Muscle of leg (tissue), 11 donors: ENCODE data around the gene STX12. TPM values are rescaled to one million over a fixed set of nuclear protein-coding genes. Genes with fewer than 3 reads are reported as not detected.

Experiments used
- DNase-seq: peaks from one replicate; pipeline ENCODE4 v3.0.0; 2013
- H3K27ac ChIP-seq: one replicate; pipeline ENCODE4 v1.5.1; 2013; ENCODE audit warnings: mild to moderate bottlenecking, low read length, control low read depth
- H3K27me3 ChIP-seq: one replicate; pipeline ENCODE4 v1.6.1; 2013; ENCODE audit warnings: low read length; ENCODE audit not compliant: control insufficient read depth, insufficient read depth
- H3K36me3 ChIP-seq: one replicate; pipeline ENCODE4 v1.6.1; 2013; ENCODE audit warnings: low read length; ENCODE audit not compliant: control insufficient read depth, insufficient read depth
- H3K4me1 ChIP-seq: one replicate; pipeline ENCODE4 v1.6.1; 2013; ENCODE audit warnings: low read length; ENCODE audit not compliant: control insufficient read depth, insufficient read depth
- H3K4me3 ChIP-seq: one replicate; pipeline ENCODE4 v1.5.1; 2013; ENCODE audit warnings: low read length, control low read depth
- H3K9me3 ChIP-seq: replicated peaks from 2 replicates; pipeline ENCODE4 v1.6.1; 2013; ENCODE audit warnings: low read depth, low read length; ENCODE audit not compliant: control insufficient read depth
- WGBS: methylation state at CpG from one replicate; pipeline ENCODE4 v1.1.5; 2013; ENCODE audit warnings: missing lambda C conversion rate; ENCODE audit not compliant: insufficient coverage; 5-methylcytosine and 5-hydroxymethylcytosine counted together
- polyA plus RNA-seq, 8 donors: library from polyadenylated mRNA; unstranded; fragments of 120-200 nt; gene quantifications; one replicate each; pipeline versions ENCODE4 v1.2.1 to v1.2.3, GENCODE V29; 2013; ENCODE audit warnings: inconsistent platforms in 1 of 8, low replicate concordance in 1 of 8; ENCODE audit not compliant: insufficient read length in 8 of 8, insufficient read depth in 1 of 8
- total RNA-seq: library from RNA; stranded (reverse); fragments of 120-200 nt; gene quantifications from one replicate; pipeline ENCODE4 v1.2.4, GENCODE V29; 2013

The STX12 gene
- total and polyA plus RNA-seq, 9 donors = 24.4 to 33.9 (median 28.4) TPM

DNA sequence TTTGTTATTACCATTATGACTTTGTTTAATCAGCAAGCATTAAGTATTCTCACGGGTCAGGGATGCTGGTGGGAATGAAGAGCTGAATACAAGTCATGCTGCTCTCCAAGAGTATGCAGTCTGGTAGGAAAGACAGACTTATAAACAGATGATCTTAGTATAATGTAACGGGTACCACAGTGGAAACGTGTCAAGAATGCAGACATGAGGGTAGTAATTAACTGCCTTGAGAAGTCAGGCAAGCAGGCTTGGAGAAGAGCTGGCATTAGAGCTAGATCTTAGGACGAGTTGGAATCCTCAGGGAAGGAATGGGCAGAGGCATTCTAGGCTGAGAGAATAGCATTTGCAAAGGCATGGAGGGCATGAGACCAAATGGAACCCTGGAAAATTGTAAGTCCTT lies 27.6 kb upstream of the STX12 start:
- Histone ChIP-seq H3K36me3 (peaks cover 48% of the 10 kb centered on the region), H3K27me3 (no peaks in the 10 kb centered on the region), H3K4me3 (no peak overlapping the region), H3K4me1 (no peaks in the 10 kb centered on the region), H3K9me3 (no peaks in the 10 kb centered on the region), H3K27ac (no peak overlapping the region)
- WGBS = 91% methylated on average over 4 of the region's 4 CpGs
- DNase-seq = no peak

DNA sequence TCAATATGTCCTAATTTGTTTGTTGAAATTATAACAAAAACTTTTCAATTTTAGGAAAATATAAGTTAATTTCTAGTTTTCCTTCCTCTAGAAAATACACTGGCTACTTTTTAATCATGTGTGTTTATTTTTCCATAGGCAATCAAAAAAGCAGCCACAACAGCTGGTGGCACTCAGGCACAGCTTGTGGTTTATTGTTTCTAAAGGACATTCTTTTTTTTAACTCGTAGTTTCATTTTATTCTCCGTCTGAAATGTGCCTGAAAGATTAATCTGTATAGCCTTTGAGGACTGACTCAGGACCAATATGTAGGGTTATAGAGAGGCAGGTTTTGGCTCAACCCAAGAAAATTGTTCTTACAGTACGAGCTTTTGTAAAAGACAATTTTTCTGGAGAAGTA lies 20.7 kb upstream of the STX12 start:
- DNase-seq = no peak
- Histone ChIP-seq H3K27ac (no peak overlapping the region), H3K4me3 (no peak overlapping the region), H3K36me3 (peaks cover 48% of the 10 kb centered on the region), H3K9me3 (no peaks in the 10 kb centered on the region), H3K4me1 (no peaks in the 10 kb centered on the region), H3K27me3 (no peaks in the 10 kb centered on the region)
- 90% methylated on average over 3 of the region's 3 CpGs for WGBS

DNA sequence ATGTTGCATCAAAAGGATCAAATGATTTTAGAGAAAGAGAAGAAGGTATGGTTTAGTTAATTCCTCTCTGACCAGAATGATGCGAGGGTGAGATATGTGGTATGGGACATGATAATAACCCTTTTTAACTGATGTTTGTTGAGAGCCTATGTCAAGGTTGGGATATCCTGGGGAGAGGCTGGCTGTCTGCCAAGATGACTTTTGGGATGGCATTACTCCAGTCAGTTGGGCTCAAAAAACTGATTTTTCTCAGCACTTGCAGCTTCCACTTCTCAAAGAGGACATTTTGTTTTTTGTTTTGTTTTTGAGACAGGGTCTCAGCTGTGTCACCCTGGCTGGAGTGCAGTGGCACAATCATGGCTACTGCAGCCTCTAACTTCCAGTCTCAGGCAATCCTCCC lies 17.7 kb upstream of the STX12 start:
- DNase-seq = no peak
- H3K36me3 ChIP-seq = peaks cover 55% of the 10 kb centered on the region
- 100% methylated on average over 1 of the region's 1 CpG for WGBS

DNA sequence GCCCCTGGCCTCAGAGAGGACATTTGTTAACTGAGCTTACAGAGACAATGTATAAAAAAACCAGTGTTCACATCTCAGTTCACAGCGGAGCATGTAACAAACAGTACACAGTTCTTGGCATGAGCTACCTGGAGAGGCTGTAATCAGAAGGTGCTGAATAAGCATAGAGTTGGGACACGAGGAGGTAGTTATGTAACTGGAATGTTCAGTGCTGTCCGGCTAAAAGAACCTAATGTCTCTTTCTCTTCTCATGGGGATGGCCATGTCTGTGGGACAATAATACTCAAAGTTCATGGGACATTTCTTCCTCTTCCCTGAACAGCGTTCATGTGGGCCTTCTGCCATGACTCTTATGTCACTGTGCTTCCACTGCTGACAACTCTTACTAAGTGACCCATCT lies 17.2 kb upstream of the STX12 start:
- H3K36me3 ChIP-seq = peaks cover 53% of the 10 kb centered on the region

More for the DNA sequence above, 17.7 kb upstream of the STX12 start:
- no peaks in the 10 kb centered on the region for H3K9me3 ChIP-seq
- no peak overlapping the region for H3K27ac ChIP-seq
- no peak overlapping the region for H3K4me3 ChIP-seq
- no peaks in the 10 kb centered on the region for H3K27me3 ChIP-seq
- H3K4me1 ChIP-seq = no peaks in the 10 kb centered on the region

DNA sequence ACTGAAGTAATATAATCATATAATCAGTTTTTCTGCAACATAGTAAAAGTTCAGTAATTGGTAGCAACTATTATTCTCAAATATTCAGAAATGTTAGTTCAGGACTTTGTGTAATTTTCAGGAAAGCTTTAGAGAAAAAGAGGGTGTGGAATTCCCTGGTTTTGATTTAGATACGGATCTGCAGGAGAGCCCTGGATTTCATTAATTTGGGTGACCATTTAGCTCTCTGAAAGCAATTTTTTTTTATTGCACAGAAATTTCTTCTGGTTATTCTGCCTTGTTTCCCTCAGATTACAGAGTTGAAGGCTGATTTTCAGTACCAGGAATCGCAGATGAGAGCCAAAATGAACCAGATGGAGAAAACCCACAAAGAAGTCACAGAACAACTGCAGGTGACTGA lies 13.8 kb upstream of the STX12 start:
- no peak overlapping the region for H3K4me3 ChIP-seq
- WGBS = 60% methylated on average over 1 of the region's 2 CpGs
- H3K9me3 ChIP-seq = no peaks in the 10 kb centered on the region
- H3K36me3 ChIP-seq = peaks cover 53% of the 10 kb centered on the region
- DNase-seq = no peak
- H3K27me3 ChIP-seq = no peaks in the 10 kb centered on the region
- no peak overlapping the region for H3K27ac ChIP-seq
- H3K4me1 ChIP-seq = no peaks in the 10 kb centered on the region

More for the DNA sequence above, 17.2 kb upstream of the STX12 start:
- no peaks in the 10 kb centered on the region for H3K27me3 ChIP-seq
- H3K4me1 ChIP-seq = no peaks in the 10 kb centered on the region
- no peaks in the 10 kb centered on the region for H3K9me3 ChIP-seq
- no peak for DNase-seq
- H3K27ac ChIP-seq = no peak overlapping the region
- no peak overlapping the region for H3K4me3 ChIP-seq
- no CpG with 5 or more reads among the region's 4 CpGs for WGBS

DNA sequence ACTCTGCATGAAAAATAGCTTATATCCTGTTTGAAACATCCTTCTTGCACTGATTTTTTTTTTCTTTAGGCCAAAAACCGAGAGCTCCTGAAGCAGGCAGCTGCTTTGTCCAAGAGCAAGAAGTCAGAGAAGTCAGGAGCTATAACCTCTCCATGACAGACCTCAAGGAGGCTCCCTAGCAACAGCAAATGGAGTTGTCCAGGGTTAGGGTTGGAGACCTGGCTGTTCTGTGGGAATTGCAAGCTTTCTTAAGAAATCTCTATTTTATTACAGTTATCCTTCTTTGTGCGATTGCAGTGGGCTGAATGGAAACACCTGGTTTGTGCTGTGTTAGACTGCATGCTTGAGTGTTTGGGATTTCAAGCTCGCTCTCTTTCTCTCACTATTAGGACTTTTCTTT lies 12.6 kb upstream of the STX12 start:
- H3K36me3 ChIP-seq = peaks cover 45% of the 10 kb centered on the region
- DNase-seq = peak; percentile 36

DNA sequence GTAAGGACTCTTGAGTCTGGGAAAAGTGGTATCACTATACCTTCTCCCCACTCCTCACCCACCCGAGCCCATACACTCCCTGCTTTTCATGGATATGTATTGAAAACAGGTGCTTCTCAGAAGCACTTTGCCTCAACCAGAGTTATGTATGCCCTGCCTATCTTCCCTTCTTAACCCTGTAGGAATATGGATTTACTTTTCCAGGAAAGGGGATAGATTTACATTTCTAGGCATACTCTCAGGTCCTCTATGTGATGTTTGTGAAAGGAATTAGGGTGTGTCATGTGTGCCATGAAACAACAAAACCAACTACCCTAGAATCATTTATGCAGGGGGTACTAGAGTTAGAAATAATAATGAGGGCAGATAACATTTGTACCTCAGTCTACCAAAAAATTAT lies 11.0 kb upstream of the STX12 start:
- no peaks in the 10 kb centered on the region for H3K4me1 ChIP-seq
- H3K36me3 ChIP-seq = peaks cover 31% of the 10 kb centered on the region
- no peaks in the 10 kb centered on the region for H3K9me3 ChIP-seq
- H3K4me3 ChIP-seq = no peak overlapping the region
- DNase-seq = no peak
- no peak overlapping the region for H3K27ac ChIP-seq
- H3K27me3 ChIP-seq = no peaks in the 10 kb centered on the region
- no CpG with 5 or more reads among the region's 1 CpG for WGBS

More for the DNA sequence above, 12.6 kb upstream of the STX12 start:
- H3K4me3 ChIP-seq = no peak overlapping the region
- no peaks in the 10 kb centered on the region for H3K27me3 ChIP-seq
- no peak overlapping the region for H3K27ac ChIP-seq
- no peaks in the 10 kb centered on the region for H3K4me1 ChIP-seq
- WGBS = no CpG with 5 or more reads among the region's 3 CpGs
- H3K9me3 ChIP-seq = no peaks in the 10 kb centered on the region

DNA sequence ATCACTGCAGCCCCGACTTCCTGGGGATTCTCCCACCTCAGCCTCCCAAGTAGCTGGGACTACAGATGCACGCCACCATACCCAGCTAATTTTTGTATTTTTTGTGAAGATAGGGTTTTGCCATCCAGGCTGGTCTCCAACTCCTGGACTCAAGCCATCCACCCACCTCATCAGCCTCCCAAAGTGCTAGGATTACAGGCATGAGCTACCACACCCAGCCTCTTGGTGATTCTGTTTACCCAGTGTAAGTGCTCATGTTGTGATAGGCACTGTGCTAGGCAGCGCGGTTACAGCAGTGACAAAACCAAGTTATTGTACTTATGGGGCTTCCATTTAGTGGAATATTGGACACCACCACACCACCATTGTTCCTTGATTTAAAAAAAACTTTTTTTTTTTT lies 9.7 kb upstream of the STX12 start:
- DNase-seq = no peak
- Histone ChIP-seq H3K36me3 (peaks cover 25% of the 10 kb centered on the region), H3K4me1 (no peaks in the 10 kb centered on the region), H3K9me3 (no peaks in the 10 kb centered on the region), H3K27ac (no peak overlapping the region), H3K27me3 (no peaks in the 10 kb centered on the region), H3K4me3 (no peak overlapping the region)
- WGBS = no CpG with 5 or more reads among the region's 4 CpGs

DNA sequence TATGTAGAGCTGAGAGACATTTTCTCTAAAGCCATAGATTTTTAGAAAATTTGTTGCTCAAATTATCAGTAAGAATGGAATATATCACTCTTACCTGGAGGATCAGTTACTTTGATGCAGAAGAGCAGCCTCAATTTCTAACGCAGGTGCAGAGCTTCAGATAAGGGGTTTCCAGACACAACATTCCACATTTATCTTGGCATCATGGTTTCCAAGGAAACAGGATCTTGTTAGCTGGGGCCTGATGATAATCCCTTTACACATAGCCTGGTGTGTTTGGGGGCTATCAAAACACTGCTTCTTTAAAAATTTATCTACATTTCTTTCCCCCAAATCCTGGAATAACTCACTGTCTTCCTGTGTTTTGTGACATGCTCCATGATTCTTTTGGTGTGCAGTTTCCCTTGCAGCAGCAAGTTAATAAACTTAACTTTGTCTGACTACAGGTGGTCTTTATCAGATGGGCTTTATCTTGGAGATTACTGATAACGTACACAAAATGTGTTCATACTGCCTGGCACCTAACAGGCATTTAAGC lies 2.7 kb upstream of the STX12 start:
- no peaks in the 10 kb centered on the region for H3K27me3 ChIP-seq
- no peak overlapping the region for H3K4me3 ChIP-seq
- peaks cover 9% of the 10 kb centered on the region for H3K4me1 ChIP-seq
- DNase-seq = no peak
- H3K27ac ChIP-seq = no peak overlapping the region
- no CpG with 5 or more reads among the region's 2 CpGs for WGBS
- no peaks in the 10 kb centered on the region for H3K36me3 ChIP-seq
- H3K9me3 ChIP-seq = no peaks in the 10 kb centered on the region

DNA sequence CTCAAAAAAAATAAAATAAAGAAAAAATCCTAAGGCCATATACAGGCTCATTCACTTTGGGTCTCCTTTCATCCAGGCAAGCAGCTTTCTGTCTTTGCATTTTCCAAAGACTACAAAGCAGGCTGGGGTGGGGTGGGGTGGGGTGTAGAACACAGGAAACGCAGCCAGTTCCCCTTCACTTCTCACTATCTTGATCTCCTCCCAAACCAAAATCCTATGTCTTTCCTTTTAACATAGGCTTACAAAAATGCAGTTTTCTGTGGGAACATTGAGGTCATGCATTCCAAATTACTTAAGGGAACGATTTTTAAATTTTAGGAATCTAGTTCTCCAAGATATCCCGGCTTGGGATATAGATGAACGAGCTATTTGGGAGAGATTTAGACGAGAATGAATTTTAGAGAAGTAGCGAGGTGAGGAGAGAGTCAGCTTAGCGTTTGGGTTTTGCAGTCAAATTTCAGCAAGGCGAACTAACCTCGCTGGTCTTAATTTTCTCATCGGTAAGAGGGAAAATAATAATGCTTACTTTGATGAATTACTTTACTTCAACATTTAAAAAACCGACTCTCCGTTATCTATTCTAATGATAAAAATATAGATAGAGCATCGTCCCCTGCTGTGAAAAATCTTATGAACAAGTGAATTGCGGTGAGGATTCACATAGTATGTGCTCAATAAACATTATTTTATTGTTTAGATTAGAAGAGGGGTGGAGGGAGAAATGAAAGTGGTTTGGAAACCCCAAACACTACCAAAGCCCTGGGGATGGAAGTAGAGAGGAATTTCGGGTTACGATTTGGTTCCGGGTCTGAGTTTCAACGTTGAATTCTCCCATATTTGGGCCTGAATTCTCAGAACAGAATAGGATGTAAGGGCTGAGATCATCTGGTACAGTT lies 735 bp upstream of the STX12 start:
- H3K4me1 ChIP-seq = peaks cover 9% of the 10 kb centered on the region
- peaks cover 6% of the 10 kb centered on the region for H3K36me3 ChIP-seq
- WGBS = 11% methylated on average over 5 of the region's 18 CpGs
- H3K4me3 ChIP-seq = peak overlapping the region; percentile 91
- DNase-seq = peak; percentile 87
- H3K27me3 ChIP-seq = no peaks in the 10 kb centered on the region
- no peaks in the 10 kb centered on the region for H3K9me3 ChIP-seq
- peak overlapping the region; percentile 98 for H3K27ac ChIP-seq
